Sigmoid colon (tissue), 7 donors: ENCODE results near the gene FBXL17. TPM values are rescaled to one million over a fixed set of nuclear protein-coding genes. Genes with fewer than 3 reads are reported as not detected.

Experiments
- DNase-seq: peaks from one replicate; pipeline ENCODE4 v3.0.0-alpha.2; 2019
- H3K27ac ChIP-seq, 4 donors: fragments of 200-600 bp; sonication (generic); one replicate each; pipeline ENCODE4 v1.5.1; 2016 to 2019; ENCODE audit warnings: mild to moderate bottlenecking in 1 of 4
- H3K27me3 ChIP-seq, 3 donors: fragments of 200-600 bp; sonication (generic); one replicate each; pipeline ENCODE4 v1.5.1; 2019; ENCODE audit warnings: mild to moderate bottlenecking in 1 of 3
- H3K36me3 ChIP-seq, 4 donors: fragments of 200-600 bp; sonication (generic); one replicate each; pipeline ENCODE4 v1.5.1; 2016 to 2019
- H3K4me1 ChIP-seq, 4 donors: fragments of 200-600 bp; sonication (generic); one replicate each; pipeline ENCODE4 v1.5.1; 2017 to 2019
- H3K4me3 ChIP-seq, 4 donors: fragments of 200-600 bp; sonication (generic); one replicate each; pipeline ENCODE4 v1.5.1; 2017 to 2019; ENCODE audit warnings: mild to moderate bottlenecking in 2 of 4, moderate library complexity in 1 of 4
- H3K9me3 ChIP-seq, 4 donors: fragments of 200-600 bp in 3 of 4; sonication (generic) in 3 of 4; one replicate each; pipeline versions ENCODE4 v1.5.1 to v1.6.1; 2013 to 2019
- CTCF ChIP-seq, 4 experiments: fragments of 450-650 bp in 3 of 4; fragments of 200-600 bp in 1 of 4; IDR thresholded peaks; one replicate each; pipeline ENCODE4 v1.5.1; 2016 to 2019; ENCODE audit warnings: antibody characterized with exemption in 4 of 4, mild to moderate bottlenecking in 3 of 4, moderate library complexity in 2 of 4
- EP300 ChIP-seq, 4 donors: sonication (generic); formaldehyde crosslinking; IDR thresholded peaks; one replicate each; pipeline ENCODE4 v1.6.1; 2017; ENCODE audit warnings: antibody characterized with exemption in 4 of 4
- POLR2A ChIP-seq, 2 donors: fragments of 450-650 bp; IDR thresholded peaks; one replicate each; pipeline ENCODE4 v1.6.1; 2016; ENCODE audit warnings: antibody characterized with exemption in 2 of 2, mild to moderate bottlenecking in 2 of 2, moderate library complexity in 2 of 2
- POLR2AphosphoS5 ChIP-seq, 4 donors: sonication (generic); formaldehyde crosslinking; IDR thresholded peaks; one replicate each; pipeline ENCODE4 v1.6.1; 2017; ENCODE audit warnings: antibody characterized with exemption in 4 of 4
- WGBS, 2 donors: extraction: QIAGEN DNeasy Blood & Tissue Kit; methylation state at CpG; one replicate each; pipeline ENCODE4 v1.1.7; 2013; 5-methylcytosine and 5-hydroxymethylcytosine counted together
- intact Hi-C: fragments of 100-400 bp; cut with DNase I; formaldehyde crosslinking; loops from one replicate; pipeline ENCODE4 v1.15.1; 2023
- polyA plus RNA-seq, 3 donors: library from polyadenylated mRNA; stranded (reverse); fragments of 200-250 nt; gene quantifications; one replicate each; pipeline ENCODE4 v1.2.3, GENCODE V29; 2013
- total RNA-seq, 4 donors: library from RNA; depleted of rRNA; stranded (reverse); fragments of >200 nt; gene quantifications; one replicate each; pipeline ENCODE4 v1.1.0, GENCODE V29; 2016
- donor health status: healthy with polysubstance abuse.
- donor health status: Bipolar disorder and iron deficiency.
- donor health status: healthy.

FBXL17 gene
- total and polyA plus RNA-seq, 7 donors = 8.2 to 22.5 (median 16.6) TPM

GRCh38 chr5:108382784-108383330 is 959 bp upstream of the FBXL17 start:
- peaks cover 0 to 31% (median 20%) of the 10 kb centered on the region in 4 donors for H3K4me1 ChIP-seq
- no peaks in the 10 kb centered on the region for H3K36me3 ChIP-seq
- H3K27ac ChIP-seq = peak overlapping the region; percentile 98 to 99 (median 99)
- TF ChIP-seq EP300 (IDR thresholded peaks at IDR 0.05) (no peak), CTCF (IDR thresholded peaks at IDR 0.05) (no peak), POLR2A (IDR thresholded peaks at IDR 0.05) (no peak)
- no peaks in the 10 kb centered on the region for H3K27me3 ChIP-seq
- H3K4me3 ChIP-seq = peak overlapping the region; percentile 84 to 96 (median 92)
- intact Hi-C loops = loop anchor here (5.0 kb wide), 3 partner anchors 364 to 1304 kb away; partner anchors contain the start of genes FER and MAN2A1
- no peak for DNase-seq
- 4 to 9% methylated on average over 9 of the region's 9 CpGs for WGBS, 2 donors
- no peaks in the 10 kb centered on the region for H3K9me3 ChIP-seq

GRCh38 chr5:108381350-108381953 is 446 bp downstream of the FBXL17 start:
- no peak for TF ChIP-seq POLR2AphosphoS5 (IDR thresholded peaks at IDR 0.05)
- TF ChIP-seq EP300 (IDR thresholded peaks at IDR 0.05) = no peak
- TF ChIP-seq CTCF (IDR thresholded peaks at IDR 0.05) = no peak
- TF ChIP-seq POLR2A (IDR thresholded peaks at IDR 0.05) = no peak
- intact Hi-C loops = loop anchor here (5.0 kb wide), 3 partner anchors 366 to 1306 kb away; partner anchors contain the start of genes FER and MAN2A1
- Histone ChIP-seq H3K9me3 (no peaks in the 10 kb centered on the region), H3K4me3 (peak overlapping the region; percentile 84 to 96 (median 92)), H3K27me3 (no peaks in the 10 kb centered on the region), H3K27ac (peak overlapping the region; percentile 98 to 99 (median 99)), H3K36me3 (no peaks in the 10 kb centered on the region), H3K4me1 (peaks cover 0 to 31% (median 20%) of the 10 kb centered on the region in 4 donors)
- peak; percentile 83 for DNase-seq
- 0 to 1% methylated on average over 74 of the region's 74 CpGs for WGBS, 2 donors

GRCh38 chr5:108380531-108381349 is 1.2 kb downstream of the FBXL17 start:
- H3K4me3 ChIP-seq = peak overlapping the region; percentile 84 to 96 (median 92)
- peak; percentile 74 for DNase-seq
- no peaks in the 10 kb centered on the region for H3K9me3 ChIP-seq
- intact Hi-C loops = loop anchor here (5.0 kb wide), 3 partner anchors 367 to 1307 kb away; partner anchors contain the start of genes FER and MAN2A1
- peaks cover 0 to 31% (median 20%) of the 10 kb centered on the region in 4 donors for H3K4me1 ChIP-seq
- H3K27ac ChIP-seq = peak overlapping the region; percentile 98 to 99 (median 99)
- WGBS, 2 donors = 0 to 1% methylated on average over 85 of the region's 85 CpGs
- no peaks in the 10 kb centered on the region for H3K27me3 ChIP-seq
- H3K36me3 ChIP-seq = no peaks in the 10 kb centered on the region
- TF ChIP-seq EP300 (IDR thresholded peaks at IDR 0.05) (no peak), POLR2A (IDR thresholded peaks at IDR 0.05) (no peak), POLR2AphosphoS5 (IDR thresholded peaks at IDR 0.05) (no peak)

GRCh38 chr5:108379722-108380530 is 2.0 kb downstream of the FBXL17 start:
- DNase-seq = no peak
- no peaks in the 10 kb centered on the region for H3K9me3 ChIP-seq
- H3K27me3 ChIP-seq = no peaks in the 10 kb centered on the region
- H3K36me3 ChIP-seq = no peaks in the 10 kb centered on the region
- WGBS, 2 donors = 2 to 13% methylated on average over 8 of the region's 8 CpGs
- TF ChIP-seq POLR2AphosphoS5 (IDR thresholded peaks at IDR 0.05) (no peak), POLR2A (IDR thresholded peaks at IDR 0.05) (no peak), EP300 (IDR thresholded peaks at IDR 0.05) (no peak), CTCF (IDR thresholded peaks at IDR 0.05) (no peak)
- H3K4me3 ChIP-seq = peak overlapping the region; percentile 84 to 96 (median 92)
- H3K4me1 ChIP-seq = peaks cover 0 to 31% (median 20%) of the 10 kb centered on the region in 4 donors
- intact Hi-C loops = loop anchor here (5.0 kb wide), 3 partner anchors 367 to 1307 kb away; partner anchors contain the start of genes FER and MAN2A1
- H3K27ac ChIP-seq = peak overlapping the region; percentile 98 to 99 (median 99)
